PC-3 (cell line): ENCODE data around the gene ARHGEF11. TPM values are rescaled to one million over a fixed set of nuclear protein-coding genes. Genes with fewer than 3 reads are reported as not detected.

ENCODE experiments used
- ATAC-seq: fragments of 200-7000 bp; cut with Tn5 transposase; 2 replicates; pipeline ENCODE4 v1.9.1; 2020; ENCODE audit warnings: mild to moderate bottlenecking, moderate library complexity
- BruUV-seq: library from RNA; stranded (reverse); fragments of 400-500 nt; replicated peaks from 2 replicates; lab custom pipeline; 2021; lab: Mats Ljungman, UMichigan
- CTCF ChIA-PET: fragments of 300-600 bp; sonication (Branson Sonifier 250); formaldehyde crosslinking; loops from one replicate; lab custom pipeline; 2022; ENCODE audit warnings: antibody characterized with exemption; lab: Charles Lee
- POLR2A ChIA-PET: fragments of 300-600 bp; sonication (Branson Sonifier 250); formaldehyde crosslinking; loops from one replicate; lab custom pipeline; 2022; ENCODE audit warnings: antibody characterized with exemption; ENCODE audit not compliant: unreplicated experiment; lab: Charles Lee
- DNase-seq: peaks from one replicate; pipeline ENCODE4 v3.0.0-alpha.2; 2015
- H2AFZ ChIP-seq: fragments of 300-600 bp; sonication (generic); 2 replicates; pipeline ENCODE4 v1.6.0; 2016; ENCODE audit warnings: antibody characterized with exemption, low read length
- H3F3A ChIP-seq: fragments of 300-600 bp; sonication (generic); one replicate; pipeline ENCODE4 v1.6.0; 2017; ENCODE audit warnings: antibody characterized with exemption, low read length, control low read depth, mild to moderate bottlenecking; ENCODE audit not compliant: unreplicated experiment
- H3K27ac ChIP-seq: fragments of 300-600 bp; sonication (generic); 2 replicates; pipeline ENCODE4 v1.5.1; 2016; ENCODE audit warnings: mild to moderate bottlenecking, low read length
- H3K27me3 ChIP-seq: fragments of 300-600 bp; sonication (generic); 2 replicates; pipeline ENCODE4 v1.6.1; 2016; ENCODE audit warnings: low read length, mixed read lengths
- H3K36me3 ChIP-seq: fragments of 300-600 bp; sonication (generic); 2 replicates; pipeline ENCODE4 v1.6.1; 2016; ENCODE audit warnings: low read depth, mixed run types, low read length, mixed read lengths
- H3K4me1 ChIP-seq: fragments of 300-600 bp; sonication (generic); 2 replicates; pipeline ENCODE4 v1.5.1; 2016; ENCODE audit warnings: low read length; ENCODE audit not compliant: insufficient read depth
- H3K4me2 ChIP-seq: fragments of 300-600 bp; sonication (generic); 2 replicates; pipeline ENCODE4 v1.6.0; 2016; ENCODE audit warnings: low read length
- H3K4me3 ChIP-seq: fragments of 300-600 bp; sonication (generic); 2 replicates; pipeline ENCODE4 v1.5.1; 2016; ENCODE audit warnings: mild to moderate bottlenecking, low read length, mixed read lengths
- H3K79me2 ChIP-seq: fragments of 300-600 bp; sonication (generic); 2 replicates; pipeline ENCODE4 v1.6.1; 2017; ENCODE audit warnings: low read length, mixed read lengths
- H3K9ac ChIP-seq: fragments of 300-600 bp; sonication (generic); 2 replicates; pipeline ENCODE4 v1.6.0; 2016; ENCODE audit warnings: mild to moderate bottlenecking, low read length
- H3K9me2 ChIP-seq: fragments of 300-600 bp; sonication (generic); replicated peaks from 2 replicates; pipeline ENCODE4 v1.6.1; 2016; ENCODE audit warnings: mixed run types, low read length, mixed read lengths
- H3K9me3 ChIP-seq: fragments of 300-600 bp; sonication (generic); 2 replicates; pipeline ENCODE4 v1.6.1; 2016; ENCODE audit warnings: low read length, mixed read lengths
- H4K20me1 ChIP-seq: fragments of 300-600 bp; sonication (generic); 2 replicates; pipeline ENCODE4 v1.6.1; 2016; ENCODE audit warnings: low read length, mixed read lengths
- CTCF ChIP-seq: fragments of 300-600 bp; sonication (generic); conservative IDR thresholded peaks from 2 replicates; pipeline ENCODE4 v1.5.1; 2017; ENCODE audit warnings: antibody characterized with exemption, low read depth, mild to moderate bottlenecking, low read length
- EZH2 ChIP-seq: fragments of 300-600 bp; sonication (generic); IDR thresholded peaks from one replicate; pipeline ENCODE4 v1.6.1; 2017; ENCODE audit warnings: antibody characterized with exemption, mild to moderate bottlenecking, low read length; ENCODE audit not compliant: unreplicated experiment
- EZH2phosphoT487 ChIP-seq: fragments of 300-600 bp; sonication (generic); IDR thresholded peaks from 2 replicates; pipeline ENCODE4 v1.6.1; 2018; ENCODE audit warnings: mild to moderate bottlenecking, antibody characterized with exemption, low read length, borderline replicate concordance
- intact Hi-C: fragments of 100-400 bp; cut with micrococcal nuclease; formaldehyde crosslinking; loops from 2 replicates; pipeline ENCODE4 v1.9.0; 2023
- total RNA-seq: library from RNA; depleted of rRNA; stranded (reverse); fragments of >200 nt; gene quantifications from 2 replicates; pipeline ENCODE4 v1.2.3, GENCODE V29; 2014

The ARHGEF11 gene
- total RNA-seq, 1 experiment from 2014 or later = 31.1 TPM

GRCh38 chr1:157043685-157044084 is 1.9 kb downstream of the ARHGEF11 start:
- ATAC-seq (no peak), DNase-seq (no peak)
- TF ChIP-seq CTCF = no peak
- TF ChIP-seq EZH2 = no peak
- TF ChIP-seq EZH2phosphoT487 = no peak
- Histone ChIP-seq H4K20me1 (peaks cover 4% of the 10 kb centered on the region; the same call in 1 of the 2 replicates), H3K27me3 (no peaks in the 10 kb centered on the region), H3K9ac (no peak overlapping the region), H3K36me3 (no peaks in the 10 kb centered on the region; the same call in 1 of the 2 replicates), H3K79me2 (peaks cover 66% of the 10 kb centered on the region), H3K4me2 (peak overlapping the region; percentile 94), H2AFZ (no peak overlapping the region), H3K4me1 (peaks cover 44% of the 10 kb centered on the region), H3K27ac (no peak overlapping the region), H3K4me3 (peak overlapping the region; percentile 74), H3K9me2 (no peaks in the 10 kb centered on the region), H3K9me3 (no peaks in the 10 kb centered on the region), H3F3A (no peaks in the 10 kb centered on the region)
- POLR2A ChIA-PET = no interaction called here
- CTCF ChIA-PET = no interaction called here
- BruUV-seq = no TSS peak
- intact Hi-C loops = no loop called here

GRCh38 chr1:157042846-157043245 is 2.7 kb downstream of the ARHGEF11 start:
- Histone ChIP-seq H3K9me2 (no peaks in the 10 kb centered on the region), H3K9ac (no peak overlapping the region), H3K27me3 (no peaks in the 10 kb centered on the region), H3K79me2 (peaks cover 75% of the 10 kb centered on the region), H3K4me1 (peaks cover 44% of the 10 kb centered on the region), H2AFZ (no peak overlapping the region), H4K20me1 (peaks cover 4% of the 10 kb centered on the region; the same call in 1 of the 2 replicates), H3K27ac (no peak overlapping the region), H3K36me3 (no peaks in the 10 kb centered on the region; the same call in 1 of the 2 replicates), H3K4me3 (peak overlapping the region; percentile 74), H3K9me3 (no peaks in the 10 kb centered on the region), H3K4me2 (peak overlapping the region; percentile 94), H3F3A (no peaks in the 10 kb centered on the region)
- POLR2A ChIA-PET = no interaction called here
- TF ChIP-seq EZH2phosphoT487 = no peak
- no peak for TF ChIP-seq CTCF
- no peak for TF ChIP-seq EZH2
- ATAC-seq = no peak
- CTCF ChIA-PET = no interaction called here
- intact Hi-C loops = no loop called here
- DNase-seq = no peak
- BruUV-seq = no TSS peak

DNA sequence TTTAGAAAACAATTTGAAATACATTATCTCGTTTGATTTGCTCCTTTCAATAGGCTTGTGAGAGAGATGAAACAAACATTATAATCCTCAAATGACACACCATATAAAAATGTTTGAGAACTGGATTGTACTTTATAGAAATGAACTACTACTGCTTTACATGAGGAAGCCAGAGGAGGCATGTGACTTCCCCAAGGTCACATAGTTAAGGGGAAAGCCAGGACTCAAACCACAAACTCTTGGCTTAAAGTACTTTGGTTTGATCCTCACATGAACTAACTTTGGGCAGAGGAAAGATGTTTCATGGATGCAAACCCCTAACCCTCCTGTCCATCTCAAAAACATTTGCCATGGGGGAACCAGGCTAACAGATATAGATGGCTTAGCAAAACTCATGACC is 4.7 kb downstream of the ARHGEF11 start:
- DNase-seq (peak; percentile 37), ATAC-seq (no peak)
- H3K9ac ChIP-seq = no peak overlapping the region
- no peaks in the 10 kb centered on the region for H3F3A ChIP-seq
- no TSS peak for BruUV-seq
- no peaks in the 10 kb centered on the region for H3K27me3 ChIP-seq
- peaks cover 81% of the 10 kb centered on the region for H3K79me2 ChIP-seq
- H3K36me3 ChIP-seq = no peaks in the 10 kb centered on the region; the same call in 1 of the 2 replicates
- no peak overlapping the region for H3K27ac ChIP-seq
- no peak for TF ChIP-seq EZH2phosphoT487
- no peak for TF ChIP-seq CTCF
- TF ChIP-seq EZH2 = no peak
- intact Hi-C loops = no loop called here
- no peaks in the 10 kb centered on the region for H3K9me2 ChIP-seq
- ChIA-PET CTCF (no interaction called here), POLR2A (interaction anchor here (0.6 kb wide), 1 partner anchor 45 kb away, joined by 3 read pairs; no protein-coding TSS in a partner anchor)
- no peak overlapping the region for H2AFZ ChIP-seq
- peaks cover 4% of the 10 kb centered on the region; the same call in 1 of the 2 replicates for H4K20me1 ChIP-seq
- no peak overlapping the region for H3K4me3 ChIP-seq
- peak overlapping the region; percentile 94; the same call in 1 of the 2 replicates for H3K4me2 ChIP-seq
- peaks cover 41% of the 10 kb centered on the region for H3K4me1 ChIP-seq
- H3K9me3 ChIP-seq = no peaks in the 10 kb centered on the region
